Amygdala (tissue), 56 donors: Measurements from ENCODE around the gene HSPG2.
A peak's percentile ranks its signal among the peaks of the same experiment; 100 is the strongest.

ENCODE experiments used
- DNase-seq, 56 donors: peaks; one replicate each; lab custom pipeline; 2025; lab: John Stamatoyannopoulos, UW

Gene HSPG2

GRCh38 chr1:21902026-21903012 lies 34.8 kb downstream of the HSPG2 start:
- DNase-seq, result no peak

GRCh38 chr1:21901473-21901847 lies 35.6 kb downstream of the HSPG2 start:
- DNase-seq, result no peak

DNA sequence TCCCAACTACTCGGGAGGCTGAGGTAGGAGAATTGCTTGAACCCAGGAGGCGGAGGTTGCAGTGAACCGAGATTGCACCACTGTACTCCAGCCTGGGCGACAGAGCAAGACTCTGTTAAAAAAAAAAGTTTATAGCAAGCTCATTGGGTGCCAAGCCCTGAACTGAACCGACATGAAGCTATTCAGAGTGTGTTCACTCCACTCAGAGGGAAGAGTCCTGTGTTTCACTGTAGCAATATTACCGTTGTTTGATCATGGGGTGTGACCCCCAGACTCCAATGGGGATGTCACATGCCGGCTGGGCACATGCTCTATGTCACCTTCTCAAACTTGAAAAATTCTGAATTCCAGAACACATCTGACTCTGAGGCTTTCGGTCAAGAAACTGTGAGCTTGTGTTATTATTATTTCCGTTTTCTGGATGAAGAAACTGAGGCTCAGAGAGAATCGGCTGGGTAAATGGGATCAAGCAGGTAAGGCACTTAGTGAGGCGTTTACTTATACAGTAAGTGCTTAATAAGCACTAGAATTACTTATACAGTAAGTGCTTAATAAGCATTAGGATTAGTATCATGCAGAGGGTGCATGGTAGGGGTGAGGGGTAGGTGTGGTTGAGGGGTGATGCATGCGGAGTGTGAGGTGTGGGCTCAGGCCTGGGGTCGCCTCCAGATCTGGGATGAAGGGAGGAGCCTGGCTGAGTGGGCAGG lies 36.2 kb downstream of the HSPG2 start:
- DNase-seq, result no peak

GRCh38 chr1:21899987-21900386 lies 37.1 kb downstream of the HSPG2 start:
- no peak for DNase-seq

DNA sequence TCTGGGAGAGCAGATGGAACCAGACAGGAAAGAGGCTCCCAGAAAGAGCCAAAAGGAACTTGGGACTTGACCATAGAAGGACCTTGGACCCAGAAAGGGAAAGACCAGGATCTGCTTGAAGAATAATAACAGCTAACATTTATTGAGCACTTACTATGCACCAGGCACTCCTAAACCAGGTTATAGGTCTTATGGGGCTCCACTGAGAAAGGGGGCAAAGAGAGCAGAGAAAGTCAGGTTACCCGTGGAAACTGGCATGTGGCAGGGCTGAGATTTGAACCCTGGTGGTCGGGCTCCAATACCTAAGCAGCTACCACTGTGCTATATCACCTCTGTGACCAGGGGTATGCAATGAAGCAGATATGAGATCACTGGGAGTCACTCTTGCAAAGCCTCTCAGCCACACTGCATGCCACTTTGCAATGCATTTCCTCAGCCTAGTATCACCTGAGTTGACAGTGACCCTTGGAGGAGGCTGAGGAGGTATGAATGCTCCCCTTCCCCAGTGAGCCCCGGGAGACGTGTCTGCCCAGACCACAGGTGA lies 37.8 kb downstream of the HSPG2 start:
- no peak for DNase-seq

GRCh38 chr1:21898326-21899200 lies 38.5 kb downstream of the HSPG2 start:
- DNase-seq, result no peak

DNA sequence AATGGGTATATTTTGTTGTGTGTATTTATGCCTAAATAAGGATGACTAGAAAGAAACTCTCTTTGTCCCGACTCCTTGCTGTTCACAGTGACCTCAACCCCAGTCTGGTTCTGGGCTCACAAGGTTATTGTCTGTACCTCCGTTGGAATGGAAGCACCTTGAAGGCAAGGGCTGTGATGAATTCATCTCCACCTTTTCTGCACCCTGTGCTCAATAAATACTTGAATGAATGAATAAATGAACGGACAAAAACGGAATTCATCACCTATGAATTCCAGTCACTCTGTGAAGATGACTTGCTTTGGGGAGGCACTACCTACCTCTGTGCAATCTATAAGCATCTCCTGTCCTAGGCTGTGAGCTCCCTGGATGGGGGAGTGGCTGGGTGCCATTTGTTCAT lies 39.3 kb downstream of the HSPG2 start:
- no peak for DNase-seq

- DNase-seq, result peak in 2 of 56 donors; percentile 8 to 16
These were observed 40.2 kb downstream of the HSPG2 start for GRCh38 chr1:21896652-21897532.

DNA sequence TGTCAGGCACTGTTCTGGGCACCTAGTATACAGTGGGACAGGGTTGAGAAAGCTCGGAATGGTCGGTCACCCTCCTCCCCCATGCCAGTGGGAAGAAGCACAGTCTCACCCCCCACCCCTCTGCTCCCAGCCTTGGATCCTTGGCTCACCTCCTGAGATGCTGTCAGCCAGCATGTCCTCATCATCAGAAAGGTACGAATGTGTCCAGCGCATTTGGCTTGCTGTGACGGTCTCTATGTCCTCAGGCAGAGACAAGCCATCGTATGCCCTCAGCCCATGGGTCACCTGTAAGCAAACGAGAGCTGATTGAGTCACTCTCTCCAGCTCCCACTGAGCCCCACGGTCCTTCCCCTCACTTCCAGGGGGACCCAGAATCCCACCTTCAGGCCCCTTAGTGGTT lies 41.1 kb downstream of the HSPG2 start:
- no peak for DNase-seq

- DNase-seq, result peak in 1 of 56 donors; percentile 34
These were observed 42.9 kb downstream of the HSPG2 start for GRCh38 chr1:21894034-21894881.

- DNase-seq, result no peak
These were observed 43.9 kb downstream of the HSPG2 start for GRCh38 chr1:21893046-21893805.

DNA sequence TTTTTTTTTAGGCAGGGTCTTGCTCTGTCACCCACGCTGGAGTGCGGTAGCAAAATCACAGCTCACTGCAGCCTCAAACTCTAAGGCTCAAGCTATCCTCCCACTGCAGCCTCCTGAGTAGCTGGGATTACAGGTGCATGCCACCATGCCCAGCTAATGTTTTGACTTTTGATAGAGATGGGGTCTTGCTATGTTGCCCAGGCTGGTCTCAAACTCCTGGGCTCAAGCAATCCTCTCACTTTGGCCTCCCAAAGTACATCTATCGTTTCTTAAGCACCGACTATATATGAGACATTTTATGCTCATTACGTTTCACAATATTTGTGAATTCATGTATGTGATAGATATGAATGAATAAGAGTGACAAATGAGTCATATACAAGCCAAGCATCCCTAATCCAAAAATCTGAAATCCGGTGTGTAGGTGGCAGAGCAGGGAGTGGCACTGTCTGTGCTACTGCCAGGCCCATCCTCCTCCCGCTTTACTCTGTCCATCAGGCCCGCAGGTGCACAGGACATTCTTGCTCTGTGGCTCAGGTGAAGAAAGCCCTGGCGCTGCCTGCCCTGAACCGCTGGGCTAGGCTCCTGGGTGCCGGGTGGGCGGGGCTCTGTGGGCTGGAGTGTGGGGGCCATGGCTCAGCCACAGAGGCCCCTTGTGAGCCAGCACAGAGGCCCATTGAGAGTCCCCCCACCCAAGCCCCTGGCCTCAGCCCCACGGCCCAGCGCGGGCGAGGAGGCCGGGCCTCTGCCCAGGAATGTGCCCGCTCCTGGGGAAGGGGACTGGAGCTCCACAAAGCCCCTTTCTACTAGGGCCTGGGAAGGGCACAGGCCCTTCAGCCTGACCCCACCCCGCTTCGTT lies 45.3 kb downstream of the HSPG2 start:
- DNase-seq, result peak in 1 of 56 donors; percentile 6

- DNase-seq, result no peak
These were observed 46.0 kb downstream of the HSPG2 start for GRCh38 chr1:21891081-21891480.

GRCh38 chr1:21888500-21888899 lies 48.6 kb downstream of the HSPG2 start:
- no peak for DNase-seq

DNA sequence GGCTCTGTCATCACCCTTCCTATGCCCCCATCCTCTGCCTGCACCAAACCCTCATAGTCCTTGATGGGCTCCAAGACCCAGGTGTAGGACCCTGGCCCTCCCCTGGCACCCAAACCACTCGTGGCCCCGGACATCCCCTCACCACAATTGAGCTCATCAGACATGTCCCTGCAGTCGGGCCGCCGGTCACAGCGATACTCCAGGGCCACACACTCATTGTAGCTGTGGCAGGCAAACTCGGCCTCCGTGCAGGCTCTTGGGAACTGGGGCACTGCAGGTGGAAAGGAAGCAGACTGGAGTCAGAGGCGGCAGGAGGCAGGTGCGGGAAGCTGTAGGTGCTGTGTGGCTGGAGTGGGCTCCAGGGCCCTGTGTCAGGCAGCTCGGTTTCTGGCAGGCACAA lies 49.3 kb downstream of the HSPG2 start:
- no peak for DNase-seq

- DNase-seq, result no peak
These were observed 49.8 kb downstream of the HSPG2 start for GRCh38 chr1:21887216-21887736.
